ENCODE data around the gene ST3GAL2.

Gene ST3GAL2

GRCh38 chr16:70437582-70438557 lies 1.0 kb downstream of the ST3GAL2 start:
- peak; percentile 32 for DNase-seq (ENCODE audit: low spot score)

- peak; percentile 94 for DNase-seq (ENCODE audit: low spot score)
These were observed 1.8 kb downstream of the ST3GAL2 start for GRCh38 chr16:70437017-70437581.

GRCh38 chr16:70434484-70435260 lies 4.2 kb downstream of the ST3GAL2 start:
- no peak for DNase-seq (ENCODE audit: low spot score)

GRCh38 chr16:70433458-70434103 lies 5.3 kb downstream of the ST3GAL2 start:
- DNase-seq (ENCODE audit: low spot score), result no peak

- peak; percentile 29 for DNase-seq (ENCODE audit: low spot score)
These were observed 6.0 kb downstream of the ST3GAL2 start for GRCh38 chr16:70432723-70433457.

- no peak for DNase-seq (ENCODE audit: low spot score)
These were observed 6.6 kb downstream of the ST3GAL2 start for GRCh38 chr16:70432356-70432722.

GRCh38 chr16:70430667-70431536 lies 8.0 kb downstream of the ST3GAL2 start:
- no peak for DNase-seq (ENCODE audit: low spot score)

- no peak for DNase-seq (ENCODE audit: low spot score)
These were observed 8.8 kb downstream of the ST3GAL2 start for GRCh38 chr16:70429888-70430666.

GRCh38 chr16:70428178-70428998 lies 10.5 kb downstream of the ST3GAL2 start:
- peak; percentile 91 for DNase-seq (ENCODE audit: low spot score)

- DNase-seq (ENCODE audit: low spot score), result no peak
These were observed 11.1 kb downstream of the ST3GAL2 start for GRCh38 chr16:70427786-70428177.

- no peak for DNase-seq (ENCODE audit: low spot score)
These were observed 16.4 kb downstream of the ST3GAL2 start for GRCh38 chr16:70422543-70422942.

GRCh38 chr16:70421473-70422311 lies 17.2 kb downstream of the ST3GAL2 start:
- DNase-seq (ENCODE audit: low spot score), result no peak

GRCh38 chr16:70421014-70421413 lies 17.9 kb downstream of the ST3GAL2 start:
- DNase-seq (ENCODE audit: low spot score), result no peak

GRCh38 chr16:70419384-70420327 lies 19.2 kb downstream of the ST3GAL2 start:
- DNase-seq (ENCODE audit: low spot score), result no peak

GRCh38 chr16:70418993-70419318 lies 19.9 kb downstream of the ST3GAL2 start:
- DNase-seq (ENCODE audit: low spot score), result no peak

- no peak for DNase-seq (ENCODE audit: low spot score)
These were observed 20.5 kb downstream of the ST3GAL2 start for GRCh38 chr16:70418274-70418992.

Measured in SK-N-DZ (cell line).